HG02943 (cell line): ENCODE results near the gene IL1RL2.

ENCODE experiments used
- ATAC-seq: cut with Tn5 transposase; IDR thresholded peaks from one replicate; pipeline ENCODE4 v1.9.1; 2021; ENCODE audit warnings: mild to moderate bottlenecking, low read depth, moderate library complexity; ENCODE audit not compliant: unreplicated experiment

Gene IL1RL2

GRCh38 chr2:102158011-102158755 is 28.6 kb upstream of the IL1RL2 start:
- no peak for ATAC-seq

GRCh38 chr2:102159295-102159694 is 27.5 kb upstream of the IL1RL2 start:
- no peak for ATAC-seq

DNA sequence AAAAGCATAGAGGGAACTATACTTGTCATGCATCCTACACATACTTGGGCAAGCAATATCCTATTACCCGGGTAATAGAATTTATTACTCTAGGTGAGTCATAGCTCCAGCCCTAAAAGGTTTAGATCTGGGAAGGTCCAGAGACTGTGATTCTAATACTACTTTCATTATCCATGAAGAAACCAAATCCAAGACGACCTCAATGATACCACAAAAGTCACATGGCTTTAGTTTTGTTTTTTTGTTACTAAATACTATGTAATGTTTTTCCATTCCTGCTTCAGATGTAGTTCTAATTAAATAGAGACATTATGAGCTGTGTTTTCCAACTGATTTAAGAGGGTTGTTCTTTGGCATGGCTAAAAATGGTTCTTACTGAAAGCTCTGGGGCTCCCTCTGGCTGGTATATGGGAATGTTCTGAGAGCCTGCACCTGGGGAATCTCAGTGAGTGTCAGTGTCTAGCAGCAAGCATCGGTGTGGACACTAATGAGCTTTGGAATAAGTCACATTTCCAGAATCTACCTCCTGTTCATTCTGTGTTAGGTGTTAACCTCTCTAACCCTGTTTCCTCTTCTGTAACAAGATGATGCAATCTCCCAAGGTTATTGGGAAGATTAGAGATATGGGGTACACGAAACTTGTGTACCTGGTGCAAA is 20.5 kb upstream of the IL1RL2 start:
- no peak for ATAC-seq

- ATAC-seq: no peak
Measured at GRCh38 chr2:102168026-102168771, 18.6 kb upstream of the IL1RL2 start.

DNA sequence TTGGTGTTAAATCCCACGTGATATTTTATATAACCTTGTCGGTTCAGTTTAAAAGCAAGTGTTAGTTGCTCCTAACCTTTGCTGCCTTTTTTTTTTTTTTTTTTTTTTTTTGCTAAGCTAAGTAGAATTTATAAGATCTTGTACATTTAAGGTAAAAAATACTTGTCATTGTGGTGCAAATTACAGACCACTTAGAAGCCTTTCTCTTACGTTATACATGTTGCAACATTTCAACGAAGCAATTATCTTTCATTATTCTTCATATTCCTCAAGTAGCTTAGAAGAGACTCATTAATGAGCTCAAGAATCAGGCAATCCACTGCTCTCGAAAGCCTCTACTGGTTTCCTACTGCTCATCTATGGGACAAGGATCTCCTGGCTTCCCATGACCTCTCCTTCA is 14.9 kb upstream of the IL1RL2 start:
- no peak for ATAC-seq

GRCh38 chr2:102172745-102173144 is 14.1 kb upstream of the IL1RL2 start:
- ATAC-seq: no peak

- no peak for ATAC-seq
Measured at GRCh38 chr2:102176172-102176571, 10.7 kb upstream of the IL1RL2 start.

GRCh38 chr2:102177814-102178478 is 8.9 kb upstream of the IL1RL2 start:
- no peak for ATAC-seq

GRCh38 chr2:102179061-102179460 is 7.8 kb upstream of the IL1RL2 start:
- no peak for ATAC-seq

- ATAC-seq: no peak
Measured at GRCh38 chr2:102179788-102180686, 6.8 kb upstream of the IL1RL2 start.

DNA sequence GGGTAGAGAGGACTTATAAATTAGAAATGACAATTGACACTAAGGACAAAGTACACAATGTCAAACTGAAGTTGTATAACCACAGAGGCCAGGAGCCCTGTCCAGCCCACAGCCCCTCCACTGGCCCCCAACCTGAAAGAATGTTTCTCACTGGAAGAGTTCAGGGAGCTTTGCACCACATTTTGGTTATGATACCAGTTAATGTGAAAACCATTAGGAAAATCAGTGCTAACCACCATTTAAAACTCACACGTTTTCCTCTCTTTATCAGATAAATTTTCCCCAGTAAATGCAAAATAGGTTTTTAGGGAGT is 6.2 kb upstream of the IL1RL2 start:
- no peak for ATAC-seq

DNA sequence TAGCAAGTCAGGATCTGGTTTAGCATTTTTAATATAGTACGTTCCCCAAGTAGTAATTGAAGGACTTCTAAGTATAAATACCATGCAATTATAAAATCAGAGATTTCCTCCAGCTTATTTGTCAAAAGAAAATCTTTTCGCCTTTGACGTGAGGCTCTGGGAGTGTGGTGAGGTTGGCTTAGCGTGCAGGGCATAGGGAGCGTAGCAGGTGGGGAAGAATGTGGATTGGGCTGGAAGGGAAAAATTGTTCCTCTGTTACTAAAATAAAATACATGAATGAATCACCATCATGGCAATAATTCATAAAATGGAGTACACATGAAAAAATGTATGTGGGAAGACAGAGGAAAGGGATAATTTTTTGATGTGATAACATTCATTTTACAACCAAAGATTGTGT is 5.4 kb upstream of the IL1RL2 start:
- ATAC-seq: no peak

DNA sequence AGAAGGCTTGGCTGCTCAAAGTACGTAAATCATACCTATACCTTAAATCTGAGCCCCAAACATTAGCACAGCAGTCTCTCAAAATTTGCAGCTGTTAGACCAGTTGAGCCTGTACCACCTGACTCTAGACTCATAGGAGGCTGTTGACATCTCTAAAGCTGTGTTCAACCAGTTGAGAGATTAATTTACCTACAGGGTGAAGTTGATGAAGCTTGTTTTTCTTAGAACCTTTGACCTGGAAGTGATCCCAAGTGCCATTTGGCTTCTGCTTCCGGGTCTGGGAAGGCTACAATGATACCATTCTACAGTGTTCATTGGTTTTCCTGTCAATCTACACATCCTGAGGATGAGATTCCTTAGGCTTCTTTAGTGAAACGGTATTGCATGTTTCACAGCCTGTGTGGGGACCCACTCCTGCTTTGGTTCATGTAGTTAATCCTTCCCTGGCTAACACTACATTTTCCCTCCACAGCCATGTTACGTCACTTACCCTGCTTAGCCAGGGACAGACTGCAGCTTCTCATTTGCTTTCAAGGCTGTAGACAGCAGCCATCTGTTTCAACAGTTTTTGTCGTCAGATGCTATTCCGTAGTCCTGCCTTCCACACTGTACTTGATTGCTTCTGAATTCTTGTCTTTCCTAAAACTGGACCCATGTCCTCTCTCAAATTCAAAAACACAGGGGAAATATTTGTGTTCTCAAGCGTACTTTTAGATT is 4.7 kb upstream of the IL1RL2 start:
- no peak for ATAC-seq

- no peak for ATAC-seq
Measured at GRCh38 chr2:102184018-102184417, 2.8 kb upstream of the IL1RL2 start.

DNA sequence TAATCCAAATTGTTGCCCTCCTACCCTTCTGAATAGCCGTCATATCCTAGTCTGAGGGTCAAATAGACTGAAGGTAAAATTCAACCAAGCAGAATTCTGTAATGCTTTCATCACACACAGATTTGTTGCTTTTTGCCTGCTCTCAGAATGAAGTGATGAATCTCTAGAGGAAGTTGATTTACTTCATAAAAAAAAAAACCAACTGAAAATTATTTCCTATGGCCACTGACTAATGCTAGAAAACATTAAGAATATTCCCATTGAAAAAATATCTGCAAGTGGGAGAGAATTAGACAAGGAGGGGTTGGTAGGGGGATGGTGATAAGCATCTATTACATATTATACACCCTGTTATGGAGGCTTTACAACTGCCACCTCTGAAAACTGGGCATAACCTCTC is 2.3 kb upstream of the IL1RL2 start:
- ATAC-seq: no peak

DNA sequence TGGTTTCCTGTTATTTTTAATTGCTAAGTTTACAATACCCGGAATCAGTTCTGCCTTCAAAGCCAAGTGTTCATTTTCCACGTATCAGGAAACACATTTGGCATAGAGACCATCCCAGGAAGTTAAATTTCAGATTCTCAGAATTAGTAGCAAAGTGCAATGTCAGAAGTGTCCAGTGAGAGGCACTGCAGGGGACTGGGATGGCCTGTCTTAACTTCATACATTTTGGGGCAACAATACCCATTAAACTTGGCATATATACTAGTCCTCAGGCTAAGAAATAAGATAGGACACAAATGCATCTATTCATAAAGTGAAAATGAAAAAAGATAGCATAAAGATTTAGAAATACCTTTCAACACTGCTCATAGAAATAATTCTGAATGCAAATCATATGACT is 1.5 kb upstream of the IL1RL2 start:
- no peak for ATAC-seq

DNA sequence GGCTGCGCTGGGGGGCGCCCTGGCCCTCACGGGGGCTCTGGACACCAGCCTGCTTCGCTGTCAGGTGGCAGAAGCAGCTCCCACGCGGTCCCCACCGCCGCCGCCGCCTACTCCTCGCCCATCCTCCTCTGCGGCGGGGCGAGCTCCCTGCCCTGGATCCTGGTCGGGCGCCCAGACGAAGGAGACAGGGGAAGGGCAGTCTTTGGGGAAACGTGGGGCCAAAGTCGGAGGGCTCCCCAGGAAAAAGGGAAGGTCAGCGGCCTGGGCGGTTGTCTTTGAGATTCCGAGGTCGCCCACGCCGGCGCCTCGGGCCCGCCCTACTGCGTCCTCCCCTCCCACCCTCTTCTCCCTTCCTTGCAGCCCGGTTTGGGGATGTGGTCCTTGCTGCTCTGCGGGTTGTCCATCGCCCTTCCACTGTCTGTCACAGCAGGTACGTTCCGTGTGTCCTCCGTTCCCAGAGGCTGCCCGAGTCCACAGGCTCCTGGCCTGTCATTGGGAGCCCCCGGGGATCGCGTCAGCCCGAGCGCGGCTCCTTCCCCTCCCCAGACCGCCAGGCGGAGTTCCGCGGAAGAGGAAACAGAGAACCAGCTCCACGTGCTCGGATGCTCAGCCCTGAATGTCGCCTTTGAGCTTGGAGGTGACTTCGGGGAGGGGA is 800 bp downstream of the IL1RL2 start:
- ATAC-seq: no peak

- ATAC-seq: no peak
Measured at GRCh38 chr2:102190430-102191107, 3.7 kb downstream of the IL1RL2 start.

GRCh38 chr2:102191501-102191900 is 4.7 kb downstream of the IL1RL2 start:
- ATAC-seq: no peak
